T-helper 1 cell treated with Interleukin-12 subunit alpha and Interleukin-12 subunit beta and Interleukin-4 antibody, amounts not matched to agents 30 μg/mL and 1 μg/mL, for 36 hours (primary cell): ENCODE results near the gene AKR1D1.
"Not testable (repeated sequence)": the region's sequence is repeated elsewhere in the genome, so short reads cannot be mapped to it uniquely, and the experiment has no call there.

Experiments
- H3K27ac Mint-ChIP-seq: one replicate; pipeline ENCODE4 v1.8.0; 2021; ENCODE audit warnings: mild to moderate bottlenecking, mixed read lengths
- H3K27me3 Mint-ChIP-seq: one replicate; pipeline ENCODE4 v1.8.0; 2021; ENCODE audit warnings: low read depth, mixed read lengths
- H3K36me3 Mint-ChIP-seq: one replicate; pipeline ENCODE4 v1.8.0; 2021; ENCODE audit warnings: low read depth, mixed read lengths
- H3K4me1 Mint-ChIP-seq: one replicate; pipeline ENCODE4 v1.8.0; 2021; ENCODE audit warnings: low read depth, mixed read lengths
- H3K4me3 Mint-ChIP-seq: one replicate; pipeline ENCODE4 v1.8.0; 2021; ENCODE audit warnings: mild to moderate bottlenecking, moderate library complexity, mixed read lengths
- H3K9me3 Mint-ChIP-seq: one replicate; pipeline ENCODE4 v1.8.0; 2021; ENCODE audit warnings: mixed read lengths

AKR1D1 gene

GRCh38 chr7:138055698-138056097, 20.6 kb upstream of the AKR1D1 start:
- not testable (repeated sequence) for H3K27ac Mint-ChIP-seq, H3K4me1 Mint-ChIP-seq, H3K36me3 Mint-ChIP-seq, H3K27me3 Mint-ChIP-seq, H3K4me3 Mint-ChIP-seq
- peaks cover 11% of the 10 kb centered on the region for H3K9me3 Mint-ChIP-seq

- H3K27me3 Mint-ChIP-seq: no peaks in the 10 kb centered on the region
- no peak overlapping the region for H3K4me3 Mint-ChIP-seq
- H3K4me1 Mint-ChIP-seq: no peaks in the 10 kb centered on the region
- H3K36me3 Mint-ChIP-seq: no peaks in the 10 kb centered on the region
- no peaks in the 10 kb centered on the region for H3K9me3 Mint-ChIP-seq
- H3K27ac Mint-ChIP-seq: no peak overlapping the region
These were observed 12.9 kb upstream of the AKR1D1 start for GRCh38 chr7:138063400-138063799.

- Mint-ChIP-seq H3K27me3 (peaks cover 3% of the 10 kb centered on the region), H3K36me3 (no peaks in the 10 kb centered on the region), H3K4me3 (no peak overlapping the region), H3K9me3 (no peaks in the 10 kb centered on the region), H3K27ac (no peak overlapping the region), H3K4me1 (no peaks in the 10 kb centered on the region)
These were observed 11.4 kb upstream of the AKR1D1 start for GRCh38 chr7:138064856-138065357.

GRCh38 chr7:138065827-138066226, 10.4 kb upstream of the AKR1D1 start:
- H3K27me3 Mint-ChIP-seq: peaks cover 4% of the 10 kb centered on the region
- no peak overlapping the region for H3K4me3 Mint-ChIP-seq
- no peaks in the 10 kb centered on the region for H3K9me3 Mint-ChIP-seq
- H3K27ac Mint-ChIP-seq: no peak overlapping the region
- no peaks in the 10 kb centered on the region for H3K36me3 Mint-ChIP-seq
- no peaks in the 10 kb centered on the region for H3K4me1 Mint-ChIP-seq

- Mint-ChIP-seq H3K36me3 (no peaks in the 10 kb centered on the region), H3K27ac (no peak overlapping the region), H3K9me3 (no peaks in the 10 kb centered on the region)
These were observed 9.3 kb upstream of the AKR1D1 start for GRCh38 chr7:138066954-138067394.

GRCh38 chr7:138067774-138068173, 8.5 kb upstream of the AKR1D1 start:
- Mint-ChIP-seq H3K4me3 (no peak overlapping the region), H3K4me1 (no peaks in the 10 kb centered on the region), H3K9me3 (no peaks in the 10 kb centered on the region), H3K36me3 (no peaks in the 10 kb centered on the region), H3K27ac (no peak overlapping the region), H3K27me3 (peaks cover 8% of the 10 kb centered on the region)

More at GRCh38 chr7:138066954-138067394, 9.3 kb upstream of the AKR1D1 start:
- Mint-ChIP-seq H3K27me3 (peaks cover 8% of the 10 kb centered on the region), H3K4me3 (no peak overlapping the region), H3K4me1 (no peaks in the 10 kb centered on the region)

GRCh38 chr7:138070908-138071307, 5.4 kb upstream of the AKR1D1 start:
- Mint-ChIP-seq H3K4me1 (no peaks in the 10 kb centered on the region), H3K9me3 (peaks cover 3% of the 10 kb centered on the region), H3K27me3 (peaks cover 8% of the 10 kb centered on the region), H3K4me3 (no peak overlapping the region), H3K36me3 (no peaks in the 10 kb centered on the region), H3K27ac (no peak overlapping the region)

- peaks cover 8% of the 10 kb centered on the region for H3K27me3 Mint-ChIP-seq
- H3K9me3 Mint-ChIP-seq: peaks cover 3% of the 10 kb centered on the region
- no peak overlapping the region for H3K4me3 Mint-ChIP-seq
- H3K36me3 Mint-ChIP-seq: no peaks in the 10 kb centered on the region
- no peak overlapping the region for H3K27ac Mint-ChIP-seq
- H3K4me1 Mint-ChIP-seq: no peaks in the 10 kb centered on the region
These were observed 3.5 kb upstream of the AKR1D1 start for GRCh38 chr7:138072726-138073125.

GRCh38 chr7:138074121-138074520, 2.1 kb upstream of the AKR1D1 start:
- Mint-ChIP-seq H3K4me1 (no peaks in the 10 kb centered on the region), H3K4me3 (no peak overlapping the region), H3K9me3 (peaks cover 3% of the 10 kb centered on the region), H3K36me3 (no peaks in the 10 kb centered on the region), H3K27me3 (peaks cover 5% of the 10 kb centered on the region), H3K27ac (no peak overlapping the region)

GRCh38 chr7:138074540-138074939, 1.7 kb upstream of the AKR1D1 start:
- Mint-ChIP-seq H3K36me3 (no peaks in the 10 kb centered on the region), H3K4me1 (no peaks in the 10 kb centered on the region), H3K27ac (no peak overlapping the region), H3K9me3 (peaks cover 3% of the 10 kb centered on the region), H3K4me3 (no peak overlapping the region), H3K27me3 (peaks cover 4% of the 10 kb centered on the region)

GRCh38 chr7:138075350-138075749, 909 bp upstream of the AKR1D1 start:
- Mint-ChIP-seq H3K4me1 (no peaks in the 10 kb centered on the region), H3K36me3 (no peaks in the 10 kb centered on the region), H3K9me3 (peaks cover 3% of the 10 kb centered on the region), H3K27ac (no peak overlapping the region), H3K4me3 (no peak overlapping the region), H3K27me3 (peaks cover 4% of the 10 kb centered on the region)

GRCh38 chr7:138075786-138076185, 473 bp upstream of the AKR1D1 start:
- H3K4me1 Mint-ChIP-seq, H3K27ac Mint-ChIP-seq: not testable (repeated sequence)

GRCh38 chr7:138077809-138078208, 1.6 kb downstream of the AKR1D1 start:
- no peak overlapping the region for H3K27ac Mint-ChIP-seq
- H3K27me3 Mint-ChIP-seq: no peaks in the 10 kb centered on the region
- no peaks in the 10 kb centered on the region for H3K4me1 Mint-ChIP-seq
- no peaks in the 10 kb centered on the region for H3K36me3 Mint-ChIP-seq
- no peak overlapping the region for H3K4me3 Mint-ChIP-seq
- H3K9me3 Mint-ChIP-seq: peaks cover 3% of the 10 kb centered on the region

More at GRCh38 chr7:138075786-138076185, 473 bp upstream of the AKR1D1 start:
- not testable (repeated sequence) for H3K4me3 Mint-ChIP-seq, H3K9me3 Mint-ChIP-seq, H3K27me3 Mint-ChIP-seq, H3K36me3 Mint-ChIP-seq

- no peak overlapping the region for H3K4me3 Mint-ChIP-seq
- H3K27me3 Mint-ChIP-seq: no peaks in the 10 kb centered on the region
- H3K4me1 Mint-ChIP-seq: no peaks in the 10 kb centered on the region
- no peak overlapping the region for H3K27ac Mint-ChIP-seq
- H3K9me3 Mint-ChIP-seq: peaks cover 3% of the 10 kb centered on the region
- no peaks in the 10 kb centered on the region for H3K36me3 Mint-ChIP-seq
These were observed 2.9 kb downstream of the AKR1D1 start for GRCh38 chr7:138079137-138079536.

GRCh38 chr7:138081868-138082267, 5.6 kb downstream of the AKR1D1 start:
- no peaks in the 10 kb centered on the region for H3K27me3 Mint-ChIP-seq
- H3K27ac Mint-ChIP-seq: no peak overlapping the region
- H3K9me3 Mint-ChIP-seq: no peaks in the 10 kb centered on the region
- no peak overlapping the region for H3K4me3 Mint-ChIP-seq
- H3K4me1 Mint-ChIP-seq: no peaks in the 10 kb centered on the region
- H3K36me3 Mint-ChIP-seq: no peaks in the 10 kb centered on the region

- Mint-ChIP-seq H3K36me3 (no peaks in the 10 kb centered on the region), H3K4me3 (no peak overlapping the region), H3K27me3 (no peaks in the 10 kb centered on the region), H3K27ac (no peak overlapping the region), H3K4me1 (no peaks in the 10 kb centered on the region), H3K9me3 (no peaks in the 10 kb centered on the region)
These were observed 7.6 kb downstream of the AKR1D1 start for GRCh38 chr7:138083859-138084258.
